Nephron progenitor cell (in vitro differentiated cells): ENCODE results near the gene BRMS1.

Source experiments
- DNase-seq: peaks from one replicate; pipeline ENCODE4 v3.0.0; 2021
- H3K27ac Mint-ChIP-seq: 2 replicates; pipeline ENCODE4 v1.8.0; 2021; ENCODE audit warnings: mild to moderate bottlenecking, moderate library complexity, mixed read lengths
- H3K27me3 Mint-ChIP-seq: 2 replicates; pipeline ENCODE4 v1.8.0; 2021; ENCODE audit warnings: mild to moderate bottlenecking, low read depth, mixed read lengths; ENCODE audit not compliant: poor library complexity
- H3K36me3 Mint-ChIP-seq: 2 replicates; pipeline ENCODE4 v1.8.0; 2021; ENCODE audit warnings: low read depth, mixed read lengths
- H3K4me1 Mint-ChIP-seq: 2 replicates; pipeline ENCODE4 v1.8.0; 2021; ENCODE audit warnings: mixed read lengths
- H3K4me3 Mint-ChIP-seq: 2 replicates; pipeline ENCODE4 v1.8.0; 2021; ENCODE audit warnings: mild to moderate bottlenecking, moderate library complexity, mixed read lengths
- H3K9me3 Mint-ChIP-seq: 2 replicates; pipeline ENCODE4 v1.8.0; 2021; ENCODE audit warnings: mild to moderate bottlenecking, moderate library complexity, mixed read lengths
- TF ChIP-seq, protein P1 (sequence below): fragments of 200-600 bp; sonication (generic); IDR thresholded peaks from 2 replicates; pipeline ENCODE4 v1.5.0; 2021; ENCODE audit warnings: antibody characterized with exemption

BRMS1 gene

DNA sequence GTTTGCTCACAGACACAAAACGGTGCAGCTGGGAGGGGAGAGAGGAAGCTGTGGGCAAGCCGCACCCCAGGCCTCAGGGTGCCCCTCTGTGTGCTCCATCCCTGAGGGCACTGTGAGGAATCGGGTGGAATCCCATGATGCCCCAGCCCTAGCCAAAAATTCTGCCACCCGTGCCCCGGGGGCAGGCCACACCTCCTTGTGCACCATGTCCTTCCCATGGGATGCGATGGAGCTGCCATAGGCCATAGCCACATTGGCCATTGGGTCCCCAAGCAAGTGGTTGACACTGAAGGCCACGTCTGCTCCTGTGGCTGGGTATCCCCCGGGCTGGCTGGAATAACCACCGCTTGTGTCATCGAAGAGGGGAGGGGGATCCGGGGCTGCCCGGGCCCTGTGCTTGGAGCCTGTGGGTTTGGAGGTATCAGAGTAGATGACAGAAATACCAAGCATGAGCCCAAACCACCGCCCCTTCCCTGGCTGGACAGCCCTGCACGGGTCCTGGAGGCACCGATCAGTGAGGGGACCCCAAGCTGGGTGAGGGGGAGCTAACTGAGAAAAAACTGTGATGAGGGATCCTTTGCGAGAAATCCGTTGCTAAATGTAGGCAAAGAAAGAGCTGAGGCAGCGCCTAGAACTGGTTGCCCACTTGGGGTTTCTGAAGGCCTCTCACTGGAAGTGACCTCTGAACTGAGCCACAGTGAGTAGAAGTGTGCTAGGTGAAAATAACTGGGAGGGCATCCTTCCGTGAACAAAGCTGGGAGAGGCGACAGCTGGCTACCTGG lies 56.8 kb downstream of the BRMS1 start:
- DNase-seq: no peak
- Mint-ChIP-seq H3K36me3 (no peaks in the 10 kb centered on the region), H3K4me1 (peaks cover 45% of the 10 kb centered on the region), H3K4me3 (peak overlapping the region; percentile 94), H3K9me3 (no peaks in the 10 kb centered on the region), H3K27me3 (peaks cover 38% of the 10 kb centered on the region), H3K27ac (peak overlapping the region; percentile 98)
- TF ChIP-seq, protein P1, sequence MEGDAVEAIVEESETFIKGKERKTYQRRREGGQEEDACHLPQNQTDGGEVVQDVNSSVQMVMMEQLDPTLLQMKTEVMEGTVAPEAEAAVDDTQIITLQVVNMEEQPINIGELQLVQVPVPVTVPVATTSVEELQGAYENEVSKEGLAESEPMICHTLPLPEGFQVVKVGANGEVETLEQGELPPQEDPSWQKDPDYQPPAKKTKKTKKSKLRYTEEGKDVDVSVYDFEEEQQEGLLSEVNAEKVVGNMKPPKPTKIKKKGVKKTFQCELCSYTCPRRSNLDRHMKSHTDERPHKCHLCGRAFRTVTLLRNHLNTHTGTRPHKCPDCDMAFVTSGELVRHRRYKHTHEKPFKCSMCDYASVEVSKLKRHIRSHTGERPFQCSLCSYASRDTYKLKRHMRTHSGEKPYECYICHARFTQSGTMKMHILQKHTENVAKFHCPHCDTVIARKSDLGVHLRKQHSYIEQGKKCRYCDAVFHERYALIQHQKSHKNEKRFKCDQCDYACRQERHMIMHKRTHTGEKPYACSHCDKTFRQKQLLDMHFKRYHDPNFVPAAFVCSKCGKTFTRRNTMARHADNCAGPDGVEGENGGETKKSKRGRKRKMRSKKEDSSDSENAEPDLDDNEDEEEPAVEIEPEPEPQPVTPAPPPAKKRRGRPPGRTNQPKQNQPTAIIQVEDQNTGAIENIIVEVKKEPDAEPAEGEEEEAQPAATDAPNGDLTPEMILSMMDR: no peak
